IMR-90 (cell line): ENCODE measurements around the gene SERPINB4. TPM values are rescaled to one million over a fixed set of nuclear protein-coding genes. Genes with fewer than 3 reads are reported as not detected.
"Not testable (repeated sequence)": the region's sequence is repeated elsewhere in the genome, so short reads cannot be mapped to it uniquely, and the experiment has no call there.

Source experiments
- ATAC-seq: fragments of 200-7000 bp; cut with Tn5 transposase; 2 replicates; pipeline ENCODE4 v1.9.1; 2020; ENCODE audit warnings: low read depth, mild to moderate bottlenecking, moderate library complexity
- BruUV-seq: library from RNA; stranded (reverse); fragments of 400-500 nt; replicated peaks from 2 replicates; lab custom pipeline; 2021; lab: Mats Ljungman, UMichigan
- CTCF ChIA-PET: fragments of 300-600 bp; formaldehyde crosslinking; extraction: SDS; loops from one replicate; lab custom pipeline; 2021; ENCODE audit warnings: antibody characterized with exemption; lab: Yijun Ruan, JAX
- POLR2A ChIA-PET: fragments of 300-600 bp; sonication (Branson Sonifier 250); formaldehyde crosslinking; loops from one replicate; lab custom pipeline; 2022; ENCODE audit warnings: antibody characterized with exemption; ENCODE audit not compliant: unreplicated experiment; lab: Charles Lee
- DNase-seq: peaks from one replicate; pipeline ENCODE4 v3.0.0; 2013
- H2AFZ ChIP-seq: replicated peaks from 2 replicates; pipeline ENCODE3; 2013; ENCODE audit warnings: low read length, mild to moderate bottlenecking; ENCODE audit not compliant: poor library complexity
- H2AK5ac ChIP-seq: 2 replicates; pipeline ENCODE4 v1.6.1; 2013; ENCODE audit warnings: low read depth, low read length, inconsistent platforms
- H2AK9ac ChIP-seq: replicated peaks from 2 replicates; pipeline ENCODE3; 2013; ENCODE audit warnings: mild to moderate bottlenecking, low read depth, low read length, moderate library complexity; ENCODE audit not compliant: poor library complexity
- H2BK120ac ChIP-seq: 2 replicates; pipeline ENCODE4 v1.6.1; 2013; ENCODE audit warnings: low read depth, low read length, inconsistent platforms
- H2BK15ac ChIP-seq: 3 replicates; pipeline ENCODE4 v1.6.1; 2013; ENCODE audit warnings: low read depth, low read length, inconsistent platforms
- H2BK20ac ChIP-seq: 2 replicates; pipeline ENCODE4 v1.6.1; 2013; ENCODE audit warnings: low read depth, mild to moderate bottlenecking, inconsistent platforms, low read length, moderate library complexity
- H2BK5ac ChIP-seq: 2 replicates; pipeline ENCODE4 v1.6.1; 2013; ENCODE audit warnings: mild to moderate bottlenecking, low read depth, low read length, inconsistent platforms; ENCODE audit not compliant: poor library complexity, severe bottlenecking
- H3K14ac ChIP-seq: replicated peaks from 2 replicates; pipeline ENCODE4 v1.6.1; 2013; ENCODE audit warnings: low read depth, low read length, inconsistent platforms
- H3K18ac ChIP-seq: 2 replicates; pipeline ENCODE4 v1.6.1; 2013; ENCODE audit warnings: low read depth, low read length, control low read depth
- H3K23ac ChIP-seq: 2 replicates; pipeline ENCODE4 v1.6.1; 2013; ENCODE audit warnings: low read depth, low read length, inconsistent platforms
- H3K27ac ChIP-seq: 2 replicates; pipeline ENCODE4 v1.5.1; 2013; ENCODE audit warnings: mild to moderate bottlenecking, control low read depth, low read length; ENCODE audit not compliant: insufficient read depth
- H3K27me3 ChIP-seq: 2 replicates; pipeline ENCODE4 v1.6.1; 2013; ENCODE audit warnings: low read length; ENCODE audit not compliant: control insufficient read depth, insufficient read depth
- H3K36me3 ChIP-seq: 2 replicates; pipeline ENCODE4 v1.6.1; 2013; ENCODE audit warnings: low read length, mixed read lengths; ENCODE audit not compliant: control insufficient read depth, insufficient read depth
- H3K4ac ChIP-seq: 2 replicates; pipeline ENCODE4 v1.6.1; 2013; ENCODE audit warnings: low read depth, low read length, inconsistent platforms
- H3K4me1 ChIP-seq: 2 replicates; pipeline ENCODE4 v1.6.1; 2013; ENCODE audit warnings: low read length, mixed read lengths; ENCODE audit not compliant: control insufficient read depth, insufficient read depth
- H3K4me2 ChIP-seq: 2 replicates; pipeline ENCODE4 v1.6.1; 2013; ENCODE audit warnings: low read depth, mild to moderate bottlenecking, control low read depth, low read length, moderate library complexity
- H3K4me3 ChIP-seq: 2 replicates; pipeline ENCODE4 v1.5.1; 2013; ENCODE audit warnings: low read depth, mild to moderate bottlenecking, control low read depth, low read length, moderate library complexity; ENCODE audit not compliant: insufficient read depth
- H3K56ac ChIP-seq: 2 replicates; pipeline ENCODE4 v1.6.1; 2013; ENCODE audit warnings: low read length, inconsistent platforms; ENCODE audit not compliant: insufficient read depth; ENCODE audit errors: extremely low read depth
- H3K79me1 ChIP-seq, 2 experiments: 2 replicates each; pipeline ENCODE4 v1.6.1; 2013; ENCODE audit warnings: low read length in 2 of 2, inconsistent platforms in 1 of 2, low read depth in 1 of 2
- H3K9ac ChIP-seq: 2 replicates; pipeline ENCODE4 v1.6.1; 2013; ENCODE audit warnings: low read depth, low read length, control low read depth
- H3K9me1 ChIP-seq: 2 replicates; pipeline ENCODE4 v1.6.1; 2013; ENCODE audit warnings: low read length, inconsistent platforms; ENCODE audit not compliant: insufficient read depth
- H3K9me3 ChIP-seq: 2 replicates; pipeline ENCODE4 v1.6.1; 2013; ENCODE audit warnings: low read length; ENCODE audit not compliant: control insufficient read depth, insufficient read depth
- H4K20me1 ChIP-seq: 2 replicates; pipeline ENCODE4 v1.6.1; 2013; ENCODE audit warnings: low read length, inconsistent platforms; ENCODE audit not compliant: insufficient read depth
- H4K5ac ChIP-seq: 2 replicates; pipeline ENCODE4 v1.6.1; 2013; ENCODE audit warnings: mild to moderate bottlenecking, low read depth, low read length, control low read depth
- H4K8ac ChIP-seq, 2 experiments: 2 replicates each; pipeline ENCODE4 v1.6.1; 2013; ENCODE audit warnings: low read depth in 2 of 2, low read length in 2 of 2, control low read depth in 1 of 2, inconsistent platforms in 1 of 2
- H4K91ac ChIP-seq: 2 replicates; pipeline ENCODE4 v1.6.1; 2013; ENCODE audit warnings: low read depth, low read length, inconsistent platforms; ENCODE audit not compliant: insufficient read depth
- WGBS, 2 experiments: methylation state at CpG; one replicate each; pipeline versions ENCODE4 v1.1.5 to v1.1.7; 2013; ENCODE audit warnings: missing lambda C conversion rate in 2 of 2; ENCODE audit not compliant: insufficient read length in 1 of 2; ENCODE audit errors: extremely low coverage in 2 of 2; 5-methylcytosine and 5-hydroxymethylcytosine counted together
- dilution Hi-C: fragments of 300-500 bp; cut with HindIII; formaldehyde crosslinking; loops from one replicate; pipeline ENCODE4 v1.14.3; 2018; ENCODE audit warnings: low sequenced_read_pairs; ENCODE audit not compliant: unreplicated experiment
- in situ Hi-C: fragments of 300-500 bp; cut with MboI; formaldehyde crosslinking; loops from 3 replicates; pipeline ENCODE4 v1.14.3; 2019; ENCODE audit warnings: low sequenced_read_pairs, inconsistent platforms, mixed read lengths
- intact Hi-C: fragments of 100-400 bp; cut with micrococcal nuclease; formaldehyde crosslinking; loops from 2 replicates; pipeline ENCODE4 v1.10.0; 2022
- polyA plus RNA-seq, 3 experiments: library from polyadenylated mRNA; depleted of rRNA; stranded (reverse); fragments of >200 nt; gene quantifications; 2 replicates each; pipeline ENCODE4 v1.2.3, GENCODE V29; 2012; ENCODE audit warnings: low replicate concordance in 1 of 3
- total RNA-seq: library from RNA; depleted of rRNA; stranded (reverse); fragments of >200 nt; gene quantifications from 2 replicates; pipeline ENCODE4 v1.2.3, GENCODE V29; 2012

Gene SERPINB4
- total and polyA plus RNA-seq, 2 of the 4 experiments (the other 2 are of a cell fraction): not detected

DNA sequence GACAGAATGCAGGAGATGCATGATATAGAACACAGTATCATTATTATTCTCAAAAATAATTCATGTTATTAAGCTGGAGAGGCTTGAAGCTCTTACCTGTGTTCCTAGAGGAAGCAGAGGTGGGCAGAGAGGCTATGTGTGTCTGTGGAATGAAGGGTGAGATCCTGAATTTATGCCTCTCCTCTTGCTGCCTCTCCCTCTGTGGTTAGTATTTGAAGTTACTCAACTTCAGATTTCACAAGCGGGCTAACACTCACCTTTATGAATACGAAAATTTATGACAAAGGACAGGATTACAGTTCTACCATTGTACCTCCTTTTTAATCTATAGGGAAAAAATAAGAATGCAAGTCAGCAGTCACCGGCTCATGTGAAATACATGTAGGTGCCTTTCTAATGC is 17.7 kb upstream of the SERPINB4 start, which contains the start of gene SERPINB3:
TSS of gene SERPINB3 (minus strand) at position 144 of the 400 bp plus-strand sequence. CDS start 677 bp downstream, outside the sequence.
- DNase-seq, H3K27ac ChIP-seq, H2BK5ac ChIP-seq, H2BK20ac ChIP-seq, H3K14ac ChIP-seq, H2AK9ac ChIP-seq, in situ Hi-C loops, H3K56ac ChIP-seq, H4K5ac ChIP-seq, H3K4me3 ChIP-seq, H3K36me3 ChIP-seq, BruUV-seq, dilution Hi-C loops, ATAC-seq, H3K23ac ChIP-seq, H2AFZ ChIP-seq, H3K4me2 ChIP-seq, H3K79me1 ChIP-seq, H3K4ac ChIP-seq, CTCF ChIA-PET, H3K9me1 ChIP-seq, POLR2A ChIA-PET, H2AK5ac ChIP-seq, H2BK120ac ChIP-seq, intact Hi-C loops, H3K4me1 ChIP-seq, H3K27me3 ChIP-seq, H4K8ac ChIP-seq, H3K18ac ChIP-seq, H4K20me1 ChIP-seq, H3K9ac ChIP-seq, H3K9me3 ChIP-seq, H4K91ac ChIP-seq, H2BK15ac ChIP-seq: not testable (repeated sequence)
- WGBS, 2 experiments: no CpG with 5 or more reads among the region's 3 CpGs

DNA sequence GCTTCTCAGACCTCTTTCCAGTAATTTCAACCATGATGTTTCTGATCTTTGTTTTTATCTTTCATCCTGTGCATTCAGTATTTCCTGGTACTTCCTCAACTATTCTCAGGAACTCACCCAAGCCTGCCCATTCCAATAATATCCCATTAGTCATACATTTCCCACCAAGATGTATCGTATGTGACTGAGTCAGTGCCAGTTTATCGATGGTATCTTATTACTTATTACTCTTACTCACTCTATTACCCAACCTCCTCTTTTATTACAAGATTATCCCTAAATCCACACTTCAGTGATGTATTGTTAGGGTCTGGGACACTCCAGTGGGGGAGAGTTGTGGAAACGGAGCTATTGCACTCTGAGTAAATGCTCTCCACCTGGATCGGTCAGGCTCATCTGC is 14.9 kb upstream of the SERPINB4 start:
- H2AK9ac ChIP-seq, H3K9ac ChIP-seq, H3K56ac ChIP-seq, H2BK5ac ChIP-seq, H3K4me3 ChIP-seq, H3K4me2 ChIP-seq, DNase-seq, H3K9me1 ChIP-seq, H3K14ac ChIP-seq, ATAC-seq, dilution Hi-C loops, H3K4ac ChIP-seq, H3K36me3 ChIP-seq, H2BK120ac ChIP-seq, H3K79me1 ChIP-seq, H2BK15ac ChIP-seq, H4K91ac ChIP-seq, H3K23ac ChIP-seq, H3K27ac ChIP-seq, H3K18ac ChIP-seq, CTCF ChIA-PET, H3K27me3 ChIP-seq, intact Hi-C loops, H4K8ac ChIP-seq, POLR2A ChIA-PET, H4K5ac ChIP-seq, H4K20me1 ChIP-seq, H2BK20ac ChIP-seq, H2AFZ ChIP-seq, H3K4me1 ChIP-seq, H3K9me3 ChIP-seq, in situ Hi-C loops, BruUV-seq, H2AK5ac ChIP-seq: not testable (repeated sequence)
- no CpG with 5 or more reads among the region's 4 CpGs for WGBS, 2 experiments
